Esophagus muscularis mucosa (tissue), 4 donors: ENCODE measurements around the gene ALDH1A2.

Experiments
- CTCF ChIP-seq, 3 experiments: fragments of 200-600 bp in 2 of 3; fragments of 450-650 bp in 1 of 3; sonication (generic) in 2 of 3; IDR thresholded peaks; one replicate each; pipeline ENCODE4 v1.5.1; 2017 to 2019; ENCODE audit warnings: antibody characterized with exemption in 3 of 3, mild to moderate bottlenecking in 2 of 3, moderate library complexity in 1 of 3
- EP300 ChIP-seq: sonication (generic); formaldehyde crosslinking; IDR thresholded peaks from one replicate; pipeline ENCODE4 v1.6.1; 2017; ENCODE audit warnings: antibody characterized with exemption
- POLR2A ChIP-seq: fragments of 450-650 bp; IDR thresholded peaks from one replicate; pipeline ENCODE4 v1.6.1; 2017; ENCODE audit warnings: antibody characterized with exemption, moderate library complexity, mild to moderate bottlenecking, low read depth
- POLR2AphosphoS5 ChIP-seq, 2 donors: sonication (generic); formaldehyde crosslinking; IDR thresholded peaks; one replicate each; pipeline ENCODE4 v1.6.1; 2017; ENCODE audit warnings: antibody characterized with exemption in 2 of 2

- TF ChIP-seq CTCF (IDR thresholded peaks at IDR 0.05) (no peak), POLR2A (no peak), EP300 (no peak), POLR2AphosphoS5 (IDR thresholded peaks at IDR 0.05) (no peak)
Measured at GRCh38 chr15:58014470-58014869, 51.0 kb downstream of the ALDH1A2 start.
